CD14-positive monocyte (primary cell): ENCODE data around the gene TAF1C. TPM values are rescaled to one million over a fixed set of nuclear protein-coding genes. Genes with fewer than 3 reads are reported as not detected.

ENCODE experiments used
- DNase-seq, 3 donors: peaks; one replicate each; pipeline ENCODE4 v3.0.0-alpha.2; 2011 to 2022
- H2AFZ ChIP-seq: 2 replicates; pipeline ENCODE4 v1.6.0; 2012; ENCODE audit warnings: mild to moderate bottlenecking, low read depth, low read length, inconsistent platforms; ENCODE audit not compliant: insufficient read depth, poor library complexity, severe bottlenecking
- H3K27ac ChIP-seq, 2 donors: 1 replicate in 1 of 2; 2 replicates in 1 of 2; pipeline ENCODE4 v1.5.1; 2012 to 2013; ENCODE audit warnings: low read length in 2 of 2, control low read depth in 1 of 2, inconsistent platforms in 1 of 2, low read depth in 1 of 2, mild to moderate bottlenecking in 1 of 2
- H3K27me3 ChIP-seq, 2 donors: one replicate each; pipeline versions ENCODE4 v1.6.0 to v1.6.1; 2011 to 2013; ENCODE audit warnings: low read length in 2 of 2; ENCODE audit not compliant: control insufficient read depth in 2 of 2, insufficient read depth in 2 of 2
- H3K36me3 ChIP-seq, 2 donors: replicated peaks in 1 of 2; 1 replicate in 1 of 2; 2 replicates in 1 of 2; pipeline versions ENCODE4 v1.5.1 to v1.6.1; 2012 to 2013; ENCODE audit warnings: low read length in 2 of 2, control low read depth in 1 of 2, inconsistent platforms in 1 of 2, mild to moderate bottlenecking in 1 of 2; ENCODE audit not compliant: insufficient read depth in 2 of 2, control insufficient read depth in 1 of 2
- H3K4me1 ChIP-seq, 2 donors: 1 replicate in 1 of 2; 2 replicates in 1 of 2; pipeline versions ENCODE4 v1.5.1 to v1.6.1; 2012 to 2013; ENCODE audit warnings: low read length in 2 of 2, control low read depth in 1 of 2, inconsistent platforms in 1 of 2, mild to moderate bottlenecking in 1 of 2, moderate library complexity in 1 of 2; ENCODE audit not compliant: insufficient read depth in 2 of 2, control insufficient read depth in 1 of 2
- H3K4me2 ChIP-seq: replicated peaks from 2 replicates; pipeline ENCODE3; 2012; ENCODE audit warnings: low read length, moderate library complexity, mild to moderate bottlenecking; ENCODE audit not compliant: poor library complexity, severe bottlenecking; ENCODE audit errors: extremely low read depth
- H3K4me3 ChIP-seq, 3 experiments: fragments of 200-600 bp in 1 of 3; sonication (generic) in 1 of 3; replicated peaks in 1 of 3; 1 replicate in 2 of 3; 2 replicates in 1 of 3; pipeline ENCODE4 v1.5.1; 2011 to 2013; ENCODE audit warnings: low read length in 3 of 3, mild to moderate bottlenecking in 3 of 3, control low read depth in 2 of 3, low read depth in 2 of 3, inconsistent platforms in 1 of 3, moderate library complexity in 1 of 3
- H3K79me2 ChIP-seq: 2 replicates; pipeline ENCODE4 v1.6.0; 2012; ENCODE audit warnings: mild to moderate bottlenecking, control low read depth, inconsistent platforms, low read length, moderate library complexity; ENCODE audit not compliant: insufficient read depth
- H3K9ac ChIP-seq: 2 replicates; pipeline ENCODE4 v1.6.0; 2017; ENCODE audit warnings: low read length, mild to moderate bottlenecking; ENCODE audit not compliant: insufficient read depth, poor library complexity, severe bottlenecking
- H3K9me3 ChIP-seq, 2 donors: replicated peaks in 1 of 2; 1 replicate in 1 of 2; 2 replicates in 1 of 2; pipeline versions ENCODE4 v1.5.1 to v1.6.1; 2012 to 2013; ENCODE audit warnings: low read length in 2 of 2, control low read depth in 1 of 2; ENCODE audit not compliant: control insufficient read depth in 1 of 2, insufficient read depth in 1 of 2
- H4K20me1 ChIP-seq: 2 replicates; pipeline ENCODE4 v1.6.0; 2012; ENCODE audit warnings: mild to moderate bottlenecking, low read length, control low read depth, moderate library complexity; ENCODE audit not compliant: insufficient read depth
- H3K27ac Mint-ChIP-seq, 7 donors: one replicate each; pipeline ENCODE4 v1.8.0; 2020; ENCODE audit warnings: mild to moderate bottlenecking in 7 of 7, mixed read lengths in 7 of 7, moderate library complexity in 6 of 7, inconsistent platforms in 2 of 7
- H3K27me3 Mint-ChIP-seq, 3 donors: one replicate each; pipeline ENCODE4 v1.8.0; 2021 to 2022; ENCODE audit warnings: low read depth in 3 of 3, mild to moderate bottlenecking in 3 of 3, mixed read lengths in 3 of 3, moderate library complexity in 3 of 3, inconsistent platforms in 1 of 3
- H3K36me3 Mint-ChIP-seq, 2 donors: one replicate each; pipeline ENCODE4 v1.8.0; 2020; ENCODE audit warnings: mixed read lengths in 2 of 2, inconsistent platforms in 1 of 2, mild to moderate bottlenecking in 1 of 2
- H3K4me1 Mint-ChIP-seq: one replicate; pipeline ENCODE4 v1.8.0; 2020; ENCODE audit warnings: mild to moderate bottlenecking, mixed read lengths
- H3K4me3 Mint-ChIP-seq, 2 donors: one replicate each; pipeline ENCODE4 v1.8.0; 2020; ENCODE audit warnings: mild to moderate bottlenecking in 2 of 2, mixed read lengths in 2 of 2, moderate library complexity in 1 of 2
- H3K9me3 Mint-ChIP-seq, 7 donors: one replicate each; pipeline ENCODE4 v1.8.0; 2020 to 2022; ENCODE audit warnings: mixed read lengths in 7 of 7, mild to moderate bottlenecking in 6 of 7, moderate library complexity in 6 of 7, inconsistent platforms in 2 of 7
- CTCF ChIP-seq: fragments of 200-600 bp; IDR thresholded peaks from one replicate; pipeline ENCODE4 v1.8.0; 2022; ENCODE audit warnings: antibody characterized with exemption, mild to moderate bottlenecking
- WGBS: methylation state at CpG from one replicate; pipeline ENCODE4 v1.1.5; 2013; ENCODE audit warnings: missing lambda C conversion rate; ENCODE audit not compliant: insufficient coverage; 5-methylcytosine and 5-hydroxymethylcytosine counted together
- intact Hi-C, 2 donors: fragments of 100-400 bp; cut with micrococcal nuclease; formaldehyde crosslinking; loops; one replicate each; pipeline versions ENCODE4 v1.15.0 to v1.15.1; 2023
- polyA plus RNA-seq, 3 donors: library from polyadenylated mRNA; depleted of rRNA in 1 of 3; unstranded in 2 of 3; stranded (reverse) in 1 of 3; fragments of 300-500 nt in 2 of 3; fragments of >200 nt in 1 of 3; fragmentation: Illumina TruSeq in 2 of 3; gene quantifications; 1 replicate in 2 of 3; 2 replicates in 1 of 3; pipeline ENCODE4 v1.2.3, GENCODE V29; 2012 to 2021

Gene TAF1C
- polyA plus RNA-seq, 3 donors = 4.0 to 126 (median 4.5) TPM

GRCh38 chr16:84197466-84198128, 10.7 kb upstream of the TAF1C start:
- Mint-ChIP-seq H3K9me3 (no peaks in the 10 kb centered on the region), H3K4me3 (no peak overlapping the region), H3K36me3 (no peaks in the 10 kb centered on the region), H3K27ac (peak overlapping the region in 1 of 7 donors; percentile 40), H3K4me1 (peaks cover 30% of the 10 kb centered on the region), H3K27me3 (peaks cover 4 to 16% (median 5%) of the 10 kb centered on the region in 3 donors)
- intact Hi-C loops = loop anchor here in 1 of 2 donors (10.0 kb wide), 1 partner anchor 53 kb away; the partner anchor contains the start of genes DNAAF1 and HSDL1
- Histone ChIP-seq H3K9ac (no peak overlapping the region), H3K36me3 (no peaks in the 10 kb centered on the region), H4K20me1 (no peaks in the 10 kb centered on the region), H3K27ac (no peak overlapping the region), H3K27me3 (no peaks in the 10 kb centered on the region), H3K4me2 (no peak overlapping the region), H3K79me2 (no peaks in the 10 kb centered on the region), H2AFZ (no peak overlapping the region), H3K4me3 (no peak overlapping the region), H3K4me1 (peaks cover 18 to 28% of the 10 kb centered on the region in 2 donors), H3K9me3 (no peaks in the 10 kb centered on the region)
- TF ChIP-seq CTCF = no peak
- DNase-seq = no peak
- 94% methylated on average over 10 of the region's 14 CpGs for WGBS

DNA sequence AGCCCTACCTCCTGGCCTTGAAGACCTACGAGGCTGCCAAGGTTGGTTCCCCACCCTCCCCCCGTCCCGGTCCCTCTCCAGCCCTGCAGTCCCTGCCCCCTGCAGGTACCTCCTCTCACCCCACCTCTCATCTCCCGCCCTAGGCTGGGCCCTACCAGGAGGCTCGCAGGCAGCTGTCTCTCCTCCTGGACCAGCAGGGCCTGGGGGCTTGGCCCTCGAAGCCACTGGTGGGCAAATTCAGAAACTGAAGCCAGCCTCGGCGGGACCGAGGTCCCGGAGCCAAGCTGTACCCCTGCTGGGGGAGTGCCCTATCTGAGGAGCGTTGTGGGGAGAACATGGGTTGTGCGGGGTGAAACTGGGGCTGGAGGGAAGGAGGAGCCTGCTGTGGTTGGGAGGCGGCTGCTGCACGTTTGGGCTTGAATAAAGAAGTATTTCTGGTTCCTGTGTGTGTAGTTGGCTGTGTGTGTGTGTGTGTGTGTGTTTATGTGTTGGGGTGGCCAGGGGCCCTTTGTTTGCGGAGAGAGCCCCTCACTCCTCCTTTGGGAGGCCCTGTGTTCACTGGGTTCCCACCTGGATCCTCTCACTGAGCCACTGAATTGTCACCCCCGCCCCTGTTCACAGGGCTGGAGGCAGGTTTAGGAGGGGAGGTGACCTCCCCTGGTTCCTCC, 10.0 kb upstream of the TAF1C start:
- 77% methylated on average over 13 of the region's 16 CpGs for WGBS
- intact Hi-C loops = loop anchor here in 1 of 2 donors (10.0 kb wide), 1 partner anchor 52 kb away; the partner anchor contains the start of genes DNAAF1 and HSDL1
- no peak overlapping the region for H3K27ac ChIP-seq
- Mint-ChIP-seq H3K27ac (peak overlapping the region in 4 of 7 donors; percentile 4 to 65 (median 38)), H3K27me3 (peaks cover 4 to 15% (median 5%) of the 10 kb centered on the region in 3 donors), H3K36me3 (no peaks in the 10 kb centered on the region), H3K4me1 (peaks cover 30% of the 10 kb centered on the region), H3K9me3 (no peaks in the 10 kb centered on the region), H3K4me3 (no peak overlapping the region)
- H3K9ac ChIP-seq = no peak overlapping the region
- H3K4me3 ChIP-seq = no peak overlapping the region
- no peak overlapping the region for H3K4me2 ChIP-seq
- H2AFZ ChIP-seq = no peak overlapping the region
- no peak for DNase-seq
- no peaks in the 10 kb centered on the region for H3K36me3 ChIP-seq
- H3K4me1 ChIP-seq = peaks cover 18 to 28% of the 10 kb centered on the region in 2 donors
- no peaks in the 10 kb centered on the region for H3K9me3 ChIP-seq
- H3K79me2 ChIP-seq = no peaks in the 10 kb centered on the region
- no peak for TF ChIP-seq CTCF
- H3K27me3 ChIP-seq = no peaks in the 10 kb centered on the region
- H4K20me1 ChIP-seq = no peaks in the 10 kb centered on the region
